ENCODE results near the gene NPR2. TPM values are rescaled to one million over a fixed set of nuclear protein-coding genes. Genes with fewer than 3 reads are reported as not detected.

Gene NPR2
- polyA plus RNA-seq, 1 donor (not counting 4 experiments of a cell fraction or from before 2014, with no cell fraction given), result 5.0 TPM

DNA sequence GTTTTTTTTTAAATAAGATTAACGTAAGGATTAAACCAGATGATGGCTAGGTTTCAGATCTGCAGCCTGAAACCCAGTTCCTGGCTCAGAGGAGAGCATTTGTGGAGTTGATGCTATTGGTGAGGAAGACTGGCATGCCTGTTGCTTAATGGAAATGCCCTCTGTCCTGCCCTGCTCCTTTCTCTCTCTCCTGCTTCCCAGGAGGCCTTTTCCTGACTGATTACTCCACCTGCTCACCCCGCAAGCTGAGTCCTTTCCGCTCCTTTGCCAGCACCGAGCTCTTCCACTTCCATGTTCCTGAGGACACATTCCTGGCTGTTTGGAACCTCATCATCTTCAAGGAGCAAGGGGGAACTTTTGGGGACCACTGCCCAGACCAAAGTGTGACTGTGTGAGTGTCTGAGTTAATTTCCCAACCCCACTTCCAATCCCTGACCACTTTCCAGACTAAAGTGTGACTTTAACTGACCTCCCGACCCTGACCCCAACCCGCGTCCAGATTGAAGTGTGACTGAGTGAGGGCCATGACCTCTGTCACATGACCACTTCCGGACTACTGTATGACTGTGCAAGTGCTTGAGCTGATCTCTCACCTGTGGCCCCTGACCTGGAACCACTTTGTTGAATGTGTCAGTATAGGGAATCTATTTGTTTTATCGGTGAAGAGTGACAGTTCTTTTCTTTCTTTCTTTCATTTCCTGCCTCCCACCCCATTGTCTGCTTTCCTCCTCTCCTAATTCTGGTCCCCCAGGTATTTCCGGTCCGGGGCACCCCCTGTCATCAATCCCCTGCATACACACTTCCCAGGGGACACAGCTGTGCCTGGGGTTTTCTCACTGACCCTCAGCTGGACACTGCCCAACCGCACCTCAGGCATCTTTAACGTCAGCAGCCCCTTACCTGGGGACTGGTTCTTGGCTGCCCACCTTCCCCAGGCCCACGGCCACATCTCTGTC is 43.1 kb downstream of the NPR2 start:
- Histone ChIP-seq H3K9ac (ENCODE audit: control insufficient read depth, extremely low read depth, insufficient read depth, low read length) (no peak overlapping the region), H3K9me1 (ENCODE audit: control insufficient read depth, extremely low read depth, insufficient read depth, low read length) (no peaks in the 10 kb centered on the region), H3K4me1 (ENCODE audit: control insufficient read depth, extremely low read depth, insufficient read depth, low read length) (peaks cover 2% of the 10 kb centered on the region), H3K4me2 (ENCODE audit: control insufficient read depth, extremely low read depth, insufficient read depth, low read depth, low read length) (no peak overlapping the region), H4K20me1 (ENCODE audit: control insufficient read depth, extremely low read depth, insufficient read depth, low read length) (no peaks in the 10 kb centered on the region), H3K9me3 (ENCODE audit: control insufficient read depth, low read depth, low read length) (no peaks in the 10 kb centered on the region), H3K79me2 (ENCODE audit: control insufficient read depth, insufficient read depth, low read length) (no peaks in the 10 kb centered on the region), H2AFZ (ENCODE audit: control insufficient read depth, low read length) (no peak overlapping the region), H3K27me3 (ENCODE audit: control insufficient read depth, extremely low read depth, insufficient read depth, low read length) (no peaks in the 10 kb centered on the region), H3K36me3 (ENCODE audit: control insufficient read depth in 2 of 2, extremely low read depth in 1 of 2, insufficient read depth in 2 of 2, low read length in 2 of 2) (no peaks in the 10 kb centered on the region), H3K27ac (ENCODE audit: control insufficient read depth, insufficient read depth, low read length) (no peak overlapping the region), H3K4me3 (ENCODE audit: control insufficient read depth in 2 of 3, extremely low read depth in 1 of 3, insufficient read depth in 2 of 3, low read depth in 1 of 3, low read length in 3 of 3) (no peak overlapping the region)
- dilution Hi-C loops (cut with MboI; ENCODE audit: extremely low pct_ligation_motif_present, low sequenced_read_pairs), result no loop called here
- no peak for DNase-seq (ENCODE audit: low read depth, low spot score)
- no peak for FAIRE-seq
- TF ChIP-seq EZH2 (IDR thresholded peaks at IDR 0.05; ENCODE audit: low read length), result no peak
- TF ChIP-seq CTCF (optimal IDR thresholded peaks at IDR 0.05 in 1 of 3, IDR thresholded peaks at IDR 0.05 in 1 of 3, conservative IDR thresholded peaks at IDR 0.05 in 1 of 3; ENCODE audit: extremely low read depth in 1 of 3, insufficient read depth in 2 of 3, low read length in 3 of 3), result no peak

- DNase-seq (ENCODE audit: low read depth, low spot score) (no peak), FAIRE-seq (peak; percentile 72)
- no peak overlapping the region for H3K4me2 ChIP-seq (ENCODE audit: control insufficient read depth, extremely low read depth, insufficient read depth, low read depth, low read length)
- no peaks in the 10 kb centered on the region for H3K27me3 ChIP-seq (ENCODE audit: control insufficient read depth, extremely low read depth, insufficient read depth, low read length)
- TF ChIP-seq EZH2 (IDR thresholded peaks at IDR 0.05; ENCODE audit: low read length) (no peak), CTCF (optimal IDR thresholded peaks at IDR 0.05 in 1 of 3, IDR thresholded peaks at IDR 0.05 in 1 of 3, conservative IDR thresholded peaks at IDR 0.05 in 1 of 3; ENCODE audit: extremely low read depth in 1 of 3, insufficient read depth in 2 of 3, low read length in 3 of 3) (peak; percentile 56 to 79 (median 69))
- no peaks in the 10 kb centered on the region for H3K9me3 ChIP-seq (ENCODE audit: control insufficient read depth, low read depth, low read length)
- H3K27ac ChIP-seq (ENCODE audit: control insufficient read depth, insufficient read depth, low read length), result no peak overlapping the region
- no peaks in the 10 kb centered on the region for H3K9me1 ChIP-seq (ENCODE audit: control insufficient read depth, extremely low read depth, insufficient read depth, low read length)
- no peak overlapping the region for H2AFZ ChIP-seq (ENCODE audit: control insufficient read depth, low read length)
- H3K9ac ChIP-seq (ENCODE audit: control insufficient read depth, extremely low read depth, insufficient read depth, low read length), result no peak overlapping the region
- no peak overlapping the region for H3K4me3 ChIP-seq (ENCODE audit: control insufficient read depth in 2 of 3, extremely low read depth in 1 of 3, insufficient read depth in 2 of 3, low read depth in 1 of 3, low read length in 3 of 3)
- no peaks in the 10 kb centered on the region for H3K79me2 ChIP-seq (ENCODE audit: control insufficient read depth, insufficient read depth, low read length)
- H4K20me1 ChIP-seq (ENCODE audit: control insufficient read depth, extremely low read depth, insufficient read depth, low read length), result no peaks in the 10 kb centered on the region
- no peaks in the 10 kb centered on the region for H3K4me1 ChIP-seq (ENCODE audit: control insufficient read depth, extremely low read depth, insufficient read depth, low read length)
- dilution Hi-C loops (cut with MboI; ENCODE audit: extremely low pct_ligation_motif_present, low sequenced_read_pairs), result no loop called here
- H3K36me3 ChIP-seq (ENCODE audit: control insufficient read depth in 2 of 2, extremely low read depth in 1 of 2, insufficient read depth in 2 of 2, low read length in 2 of 2), result no peaks in the 10 kb centered on the region
These were observed 43.8 kb downstream of the NPR2 start for GRCh38 chr9:35835216-35835632.

Data from keratinocyte (primary cell).